Measurements from ENCODE around the gene PRUNE2.

PRUNE2 gene

GRCh38 chr9:76734716-76735115 lies 171.2 kb downstream of the PRUNE2 start:
- Histone ChIP-seq H3K4me2 (ENCODE audit: low read length) (no peak overlapping the region), H3F3A (ENCODE audit: control insufficient read depth, insufficient read depth) (no peaks in the 10 kb centered on the region), H3K36me3 (ENCODE audit: control insufficient read depth, low read length) (no peaks in the 10 kb centered on the region), H3K4me1 (ENCODE audit: control insufficient read depth, low read length) (no peaks in the 10 kb centered on the region), H3K79me2 (ENCODE audit: control insufficient read depth, low read length) (no peaks in the 10 kb centered on the region), H3K9me2 (replicated peaks; ENCODE audit: control insufficient read depth, low read length) (no peaks in the 10 kb centered on the region), H3K27ac (ENCODE audit: low read depth, low read length) (no peak overlapping the region), H3K27me3 (ENCODE audit: control insufficient read depth, low read length) (peaks cover 24% of the 10 kb centered on the region), H3K9me3 (ENCODE audit: control insufficient read depth, insufficient read depth, low read length) (no peaks in the 10 kb centered on the region), H3K4me3 (ENCODE audit: low read length) (no peak overlapping the region), H4K20me1 (ENCODE audit: control insufficient read depth, insufficient read depth, low read depth, low read length) (no peaks in the 10 kb centered on the region)
- TF ChIP-seq EZH2phosphoT487 (IDR thresholded peaks at IDR 0.05; ENCODE audit: borderline replicate concordance, low read length) (no peak), CTCF (IDR thresholded peaks at IDR 0.05; ENCODE audit: low read depth, low read length, poor library complexity, severe bottlenecking) (no peak)

GRCh38 chr9:76733096-76733495 lies 172.8 kb downstream of the PRUNE2 start:
- H3K4me1 ChIP-seq (ENCODE audit: control insufficient read depth, low read length) = no peaks in the 10 kb centered on the region
- no peak overlapping the region for H3K27ac ChIP-seq (ENCODE audit: low read depth, low read length)
- no peaks in the 10 kb centered on the region for H3K79me2 ChIP-seq (ENCODE audit: control insufficient read depth, low read length)
- no peaks in the 10 kb centered on the region for H3K9me3 ChIP-seq (ENCODE audit: control insufficient read depth, insufficient read depth, low read length)
- peaks cover 36% of the 10 kb centered on the region for H3K27me3 ChIP-seq (ENCODE audit: control insufficient read depth, low read length)
- H3K4me2 ChIP-seq (ENCODE audit: low read length) = no peak overlapping the region
- no peaks in the 10 kb centered on the region for H4K20me1 ChIP-seq (ENCODE audit: control insufficient read depth, insufficient read depth, low read depth, low read length)
- no peak for TF ChIP-seq EZH2phosphoT487 (IDR thresholded peaks at IDR 0.05; ENCODE audit: borderline replicate concordance, low read length)
- TF ChIP-seq CTCF (IDR thresholded peaks at IDR 0.05; ENCODE audit: low read depth, low read length, poor library complexity, severe bottlenecking) = no peak
- H3K4me3 ChIP-seq (ENCODE audit: low read length) = no peak overlapping the region
- H3K9me2 ChIP-seq (replicated peaks; ENCODE audit: control insufficient read depth, low read length) = no peaks in the 10 kb centered on the region
- H3K36me3 ChIP-seq (ENCODE audit: control insufficient read depth, low read length) = no peaks in the 10 kb centered on the region
- no peaks in the 10 kb centered on the region for H3F3A ChIP-seq (ENCODE audit: control insufficient read depth, insufficient read depth)

- H3K9me3 ChIP-seq (ENCODE audit: control insufficient read depth, insufficient read depth, low read length) = no peaks in the 10 kb centered on the region
- no peaks in the 10 kb centered on the region for H3K79me2 ChIP-seq (ENCODE audit: control insufficient read depth, low read length)
- no peaks in the 10 kb centered on the region for H3K36me3 ChIP-seq (ENCODE audit: control insufficient read depth, low read length)
- TF ChIP-seq CTCF (IDR thresholded peaks at IDR 0.05; ENCODE audit: low read depth, low read length, poor library complexity, severe bottlenecking) = no peak
- TF ChIP-seq EZH2phosphoT487 (IDR thresholded peaks at IDR 0.05; ENCODE audit: borderline replicate concordance, low read length) = no peak
- no peaks in the 10 kb centered on the region for H3F3A ChIP-seq (ENCODE audit: control insufficient read depth, insufficient read depth)
- no peak overlapping the region for H3K27ac ChIP-seq (ENCODE audit: low read depth, low read length)
- peaks cover 39% of the 10 kb centered on the region for H3K27me3 ChIP-seq (ENCODE audit: control insufficient read depth, low read length)
- H4K20me1 ChIP-seq (ENCODE audit: control insufficient read depth, insufficient read depth, low read depth, low read length) = no peaks in the 10 kb centered on the region
- H3K4me2 ChIP-seq (ENCODE audit: low read length) = no peak overlapping the region
- no peaks in the 10 kb centered on the region for H3K4me1 ChIP-seq (ENCODE audit: control insufficient read depth, low read length)
- H3K9me2 ChIP-seq (replicated peaks; ENCODE audit: control insufficient read depth, low read length) = no peaks in the 10 kb centered on the region
- no peak overlapping the region for H3K4me3 ChIP-seq (ENCODE audit: low read length)
Observed at GRCh38 chr9:76732341-76732958, 173.5 kb downstream of the PRUNE2 start.
